Measurements from ENCODE around the gene EXD3. TPM values are rescaled to one million over a fixed set of nuclear protein-coding genes. Genes with fewer than 3 reads are reported as not detected.

EXD3 gene
- total and polyA plus RNA-seq, 9 of the 15 experiments (the other 6 are each of a cell fraction or from before 2014, with no cell fraction given), result 0.29 to 12.5 (median 3.9) TPM

GRCh38 chr9:137435980-137436760, 13.2 kb upstream of the EXD3 start (continued):
- TF ChIP-seq, protein P1, sequence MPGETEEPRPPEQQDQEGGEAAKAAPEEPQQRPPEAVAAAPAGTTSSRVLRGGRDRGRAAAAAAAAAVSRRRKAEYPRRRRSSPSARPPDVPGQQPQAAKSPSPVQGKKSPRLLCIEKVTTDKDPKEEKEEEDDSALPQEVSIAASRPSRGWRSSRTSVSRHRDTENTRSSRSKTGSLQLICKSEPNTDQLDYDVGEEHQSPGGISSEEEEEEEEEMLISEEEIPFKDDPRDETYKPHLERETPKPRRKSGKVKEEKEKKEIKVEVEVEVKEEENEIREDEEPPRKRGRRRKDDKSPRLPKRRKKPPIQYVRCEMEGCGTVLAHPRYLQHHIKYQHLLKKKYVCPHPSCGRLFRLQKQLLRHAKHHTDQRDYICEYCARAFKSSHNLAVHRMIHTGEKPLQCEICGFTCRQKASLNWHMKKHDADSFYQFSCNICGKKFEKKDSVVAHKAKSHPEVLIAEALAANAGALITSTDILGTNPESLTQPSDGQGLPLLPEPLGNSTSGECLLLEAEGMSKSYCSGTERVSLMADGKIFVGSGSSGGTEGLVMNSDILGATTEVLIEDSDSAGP (CRISPR knock-in tag; IDR thresholded peaks at IDR 0.05), result no peak
- TF ChIP-seq SRSF9 (IDR thresholded peaks at IDR 0.05; ENCODE audit: borderline replicate concordance, low read depth, low read length) (no peak), SMARCE1 (IDR thresholded peaks at IDR 0.05) (peak; percentile 65; the same call in 1 of the 2 replicates), ZSCAN29 (IDR thresholded peaks at IDR 0.05) (no peak), TCFL5 (CRISPR knock-in tag; conservative IDR thresholded peaks at IDR 0.05) (no peak), YY1 (IDR thresholded peaks at IDR 0.05; ENCODE audit: borderline replicate concordance in 1 of 3, control insufficient read depth in 1 of 3, extremely low read depth in 1 of 3, insufficient read depth in 3 of 3, insufficient read length in 1 of 3, insufficient replicate concordance in 2 of 3, low read depth in 1 of 3, low read length in 2 of 3) (no peak), ZNF212 (CRISPR knock-in tag; IDR thresholded peaks at IDR 0.05) (no peak), KLF13 (tag; IDR thresholded peaks at IDR 0.05; ENCODE audit: borderline replicate concordance, low read depth) (no peak), CCNT2 (IDR thresholded peaks at IDR 0.05; ENCODE audit: borderline replicate concordance, extremely low read depth, insufficient read length, low read depth, low read length) (peak; percentile 69), TFAM (CRISPR knock-in tag; conservative IDR thresholded peaks at IDR 0.05) (no peak), ZNF354B (CRISPR knock-in tag; IDR thresholded peaks at IDR 0.05) (no peak), TAF1 (IDR thresholded peaks at IDR 0.05; ENCODE audit: control insufficient read depth, extremely low read depth, insufficient read depth, low read length, severe bottlenecking) (peak; percentile 40), U2AF2 (optimal IDR thresholded peaks at IDR 0.05; ENCODE audit: low read depth, low read length) (no peak), NR4A1 (CRISPR knock-in tag; IDR thresholded peaks at IDR 0.05) (no peak), NR4A1 (tag; IDR thresholded peaks at IDR 0.05) (no peak), TRIM24 (IDR thresholded peaks at IDR 0.05) (no peak), KLF16 (IDR thresholded peaks at IDR 0.05) (0 out of 2 replicates have a peak, but pooled peaks have one; percentile 34)
- TF ChIP-seq, protein P2, sequence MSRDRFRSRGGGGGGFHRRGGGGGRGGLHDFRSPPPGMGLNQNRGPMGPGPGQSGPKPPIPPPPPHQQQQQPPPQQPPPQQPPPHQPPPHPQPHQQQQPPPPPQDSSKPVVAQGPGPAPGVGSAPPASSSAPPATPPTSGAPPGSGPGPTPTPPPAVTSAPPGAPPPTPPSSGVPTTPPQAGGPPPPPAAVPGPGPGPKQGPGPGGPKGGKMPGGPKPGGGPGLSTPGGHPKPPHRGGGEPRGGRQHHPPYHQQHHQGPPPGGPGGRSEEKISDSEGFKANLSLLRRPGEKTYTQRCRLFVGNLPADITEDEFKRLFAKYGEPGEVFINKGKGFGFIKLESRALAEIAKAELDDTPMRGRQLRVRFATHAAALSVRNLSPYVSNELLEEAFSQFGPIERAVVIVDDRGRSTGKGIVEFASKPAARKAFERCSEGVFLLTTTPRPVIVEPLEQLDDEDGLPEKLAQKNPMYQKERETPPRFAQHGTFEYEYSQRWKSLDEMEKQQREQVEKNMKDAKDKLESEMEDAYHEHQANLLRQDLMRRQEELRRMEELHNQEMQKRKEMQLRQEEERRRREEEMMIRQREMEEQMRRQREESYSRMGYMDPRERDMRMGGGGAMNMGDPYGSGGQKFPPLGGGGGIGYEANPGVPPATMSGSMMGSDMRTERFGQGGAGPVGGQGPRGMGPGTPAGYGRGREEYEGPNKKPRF (IDR thresholded peaks at IDR 0.05; ENCODE audit: low read depth, low read length), result no peak
- TF ChIP-seq, protein P3, sequence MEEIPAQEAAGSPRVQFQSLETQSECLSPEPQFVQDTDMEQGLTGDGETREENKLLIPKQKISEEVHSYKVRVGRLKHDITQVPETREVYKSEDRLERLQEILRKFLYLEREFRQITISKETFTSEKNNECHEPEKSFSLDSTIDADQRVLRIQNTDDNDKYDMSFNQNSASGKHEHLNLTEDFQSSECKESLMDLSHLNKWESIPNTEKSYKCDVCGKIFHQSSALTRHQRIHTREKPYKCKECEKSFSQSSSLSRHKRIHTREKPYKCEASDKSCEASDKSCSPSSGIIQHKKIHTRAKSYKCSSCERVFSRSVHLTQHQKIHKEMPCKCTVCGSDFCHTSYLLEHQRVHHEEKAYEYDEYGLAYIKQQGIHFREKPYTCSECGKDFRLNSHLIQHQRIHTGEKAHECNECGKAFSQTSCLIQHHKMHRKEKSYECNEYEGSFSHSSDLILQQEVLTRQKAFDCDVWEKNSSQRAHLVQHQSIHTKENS (CRISPR knock-in tag; IDR thresholded peaks at IDR 0.05), result no peak
- TF ChIP-seq, protein P4, sequence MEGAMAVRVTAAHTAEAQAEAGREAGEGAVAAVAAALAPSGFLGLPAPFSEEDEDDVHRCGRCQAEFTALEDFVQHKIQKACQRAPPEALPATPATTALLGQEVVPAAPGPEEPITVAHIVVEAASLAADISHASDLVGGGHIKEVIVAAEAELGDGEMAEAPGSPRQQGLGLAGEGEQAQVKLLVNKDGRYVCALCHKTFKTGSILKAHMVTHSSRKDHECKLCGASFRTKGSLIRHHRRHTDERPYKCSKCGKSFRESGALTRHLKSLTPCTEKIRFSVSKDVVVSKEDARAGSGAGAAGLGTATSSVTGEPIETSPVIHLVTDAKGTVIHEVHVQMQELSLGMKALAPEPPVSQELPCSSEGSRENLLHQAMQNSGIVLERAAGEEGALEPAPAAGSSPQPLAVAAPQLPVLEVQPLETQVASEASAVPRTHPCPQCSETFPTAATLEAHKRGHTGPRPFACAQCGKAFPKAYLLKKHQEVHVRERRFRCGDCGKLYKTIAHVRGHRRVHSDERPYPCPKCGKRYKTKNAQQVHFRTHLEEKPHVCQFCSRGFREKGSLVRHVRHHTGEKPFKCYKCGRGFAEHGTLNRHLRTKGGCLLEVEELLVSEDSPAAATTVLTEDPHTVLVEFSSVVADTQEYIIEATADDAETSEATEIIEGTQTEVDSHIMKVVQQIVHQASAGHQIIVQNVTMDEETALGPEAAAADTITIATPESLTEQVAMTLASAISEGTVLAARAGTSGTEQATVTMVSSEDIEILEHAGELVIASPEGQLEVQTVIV (CRISPR knock-in tag; IDR thresholded peaks at IDR 0.05; ENCODE audit: borderline replicate concordance), result no peak
